PC-3 (cell line): ENCODE data around the gene GHRHR. TPM values are rescaled to one million over a fixed set of nuclear protein-coding genes. Genes with fewer than 3 reads are reported as not detected.

Experiments
- ATAC-seq: fragments of 200-7000 bp; cut with Tn5 transposase; 2 replicates; pipeline ENCODE4 v1.9.1; 2020; ENCODE audit warnings: mild to moderate bottlenecking, moderate library complexity
- BruUV-seq: library from RNA; stranded (reverse); fragments of 400-500 nt; replicated peaks from 2 replicates; lab custom pipeline; 2021; lab: Mats Ljungman, UMichigan
- CTCF ChIA-PET: fragments of 300-600 bp; sonication (Branson Sonifier 250); formaldehyde crosslinking; loops from one replicate; lab custom pipeline; 2022; ENCODE audit warnings: antibody characterized with exemption; lab: Charles Lee
- POLR2A ChIA-PET: fragments of 300-600 bp; sonication (Branson Sonifier 250); formaldehyde crosslinking; loops from one replicate; lab custom pipeline; 2022; ENCODE audit warnings: antibody characterized with exemption; ENCODE audit not compliant: unreplicated experiment; lab: Charles Lee
- DNase-seq: peaks from one replicate; pipeline ENCODE4 v3.0.0-alpha.2; 2015
- H2AFZ ChIP-seq: fragments of 300-600 bp; sonication (generic); 2 replicates; pipeline ENCODE4 v1.6.0; 2016; ENCODE audit warnings: antibody characterized with exemption, low read length
- H3F3A ChIP-seq: fragments of 300-600 bp; sonication (generic); one replicate; pipeline ENCODE4 v1.6.0; 2017; ENCODE audit warnings: antibody characterized with exemption, low read length, control low read depth, mild to moderate bottlenecking; ENCODE audit not compliant: unreplicated experiment
- H3K27ac ChIP-seq: fragments of 300-600 bp; sonication (generic); 2 replicates; pipeline ENCODE4 v1.5.1; 2016; ENCODE audit warnings: mild to moderate bottlenecking, low read length
- H3K27me3 ChIP-seq: fragments of 300-600 bp; sonication (generic); 2 replicates; pipeline ENCODE4 v1.6.1; 2016; ENCODE audit warnings: low read length, mixed read lengths
- H3K36me3 ChIP-seq: fragments of 300-600 bp; sonication (generic); 2 replicates; pipeline ENCODE4 v1.6.1; 2016; ENCODE audit warnings: low read depth, mixed run types, low read length, mixed read lengths
- H3K4me1 ChIP-seq: fragments of 300-600 bp; sonication (generic); 2 replicates; pipeline ENCODE4 v1.5.1; 2016; ENCODE audit warnings: low read length; ENCODE audit not compliant: insufficient read depth
- H3K4me2 ChIP-seq: fragments of 300-600 bp; sonication (generic); 2 replicates; pipeline ENCODE4 v1.6.0; 2016; ENCODE audit warnings: low read length
- H3K4me3 ChIP-seq: fragments of 300-600 bp; sonication (generic); 2 replicates; pipeline ENCODE4 v1.5.1; 2016; ENCODE audit warnings: mild to moderate bottlenecking, low read length, mixed read lengths
- H3K79me2 ChIP-seq: fragments of 300-600 bp; sonication (generic); 2 replicates; pipeline ENCODE4 v1.6.1; 2017; ENCODE audit warnings: low read length, mixed read lengths
- H3K9ac ChIP-seq: fragments of 300-600 bp; sonication (generic); 2 replicates; pipeline ENCODE4 v1.6.0; 2016; ENCODE audit warnings: mild to moderate bottlenecking, low read length
- H3K9me2 ChIP-seq: fragments of 300-600 bp; sonication (generic); replicated peaks from 2 replicates; pipeline ENCODE4 v1.6.1; 2016; ENCODE audit warnings: mixed run types, low read length, mixed read lengths
- H3K9me3 ChIP-seq: fragments of 300-600 bp; sonication (generic); 2 replicates; pipeline ENCODE4 v1.6.1; 2016; ENCODE audit warnings: low read length, mixed read lengths
- H4K20me1 ChIP-seq: fragments of 300-600 bp; sonication (generic); 2 replicates; pipeline ENCODE4 v1.6.1; 2016; ENCODE audit warnings: low read length, mixed read lengths
- CTCF ChIP-seq: fragments of 300-600 bp; sonication (generic); conservative IDR thresholded peaks from 2 replicates; pipeline ENCODE4 v1.5.1; 2017; ENCODE audit warnings: antibody characterized with exemption, low read depth, mild to moderate bottlenecking, low read length
- EZH2 ChIP-seq: fragments of 300-600 bp; sonication (generic); IDR thresholded peaks from one replicate; pipeline ENCODE4 v1.6.1; 2017; ENCODE audit warnings: antibody characterized with exemption, mild to moderate bottlenecking, low read length; ENCODE audit not compliant: unreplicated experiment
- EZH2phosphoT487 ChIP-seq: fragments of 300-600 bp; sonication (generic); IDR thresholded peaks from 2 replicates; pipeline ENCODE4 v1.6.1; 2018; ENCODE audit warnings: mild to moderate bottlenecking, antibody characterized with exemption, low read length, borderline replicate concordance
- intact Hi-C: fragments of 100-400 bp; cut with micrococcal nuclease; formaldehyde crosslinking; loops from 2 replicates; pipeline ENCODE4 v1.9.0; 2023
- total RNA-seq: library from RNA; depleted of rRNA; stranded (reverse); fragments of >200 nt; gene quantifications from 2 replicates; pipeline ENCODE4 v1.2.3, GENCODE V29; 2014

The GHRHR gene
- total RNA-seq, 1 experiment from 2014 or later: not detected

- no peaks in the 10 kb centered on the region for H4K20me1 ChIP-seq
- no TSS peak for BruUV-seq
- ChIA-PET POLR2A (no interaction called here), CTCF (interaction anchor here (0.9 kb wide), 1 partner anchor 13 kb away, joined by 3 read pairs; no protein-coding TSS in a partner anchor)
- ATAC-seq: no peak
- peak; percentile 10 for DNase-seq
- 0 out of 2 replicates have a peak, but pooled peaks cover 6% of the 10 kb centered on the region for H3K27me3 ChIP-seq
- H3K79me2 ChIP-seq: no peaks in the 10 kb centered on the region
- H3F3A ChIP-seq: no peaks in the 10 kb centered on the region
- H3K9me3 ChIP-seq: no peaks in the 10 kb centered on the region
- intact Hi-C loops: no loop called here
- H3K9me2 ChIP-seq: no peaks in the 10 kb centered on the region
- H3K4me1 ChIP-seq: peaks cover 8% of the 10 kb centered on the region; the same call in 1 of the 2 replicates
- no peaks in the 10 kb centered on the region for H3K36me3 ChIP-seq
- TF ChIP-seq EZH2 (no peak), EZH2phosphoT487 (no peak), CTCF (no peak)
- no peak overlapping the region for H3K9ac ChIP-seq
- no peak overlapping the region for H3K4me3 ChIP-seq
- H3K27ac ChIP-seq: no peak overlapping the region
- no peak overlapping the region for H2AFZ ChIP-seq
- no peak overlapping the region for H3K4me2 ChIP-seq
These were observed 6.9 kb downstream of the GHRHR start for GRCh38 chr7:30970594-30971094.

- no peak overlapping the region for H3K4me3 ChIP-seq
- no peak for ATAC-seq
- no peaks in the 10 kb centered on the region for H3K9me3 ChIP-seq
- CTCF ChIA-PET: no interaction called here
- TF ChIP-seq EZH2phosphoT487: no peak
- no peak for TF ChIP-seq CTCF
- no peak for TF ChIP-seq EZH2
- POLR2A ChIA-PET: no interaction called here
- BruUV-seq: no TSS peak
- no peak overlapping the region for H3K27ac ChIP-seq
- DNase-seq: no peak
- no peak overlapping the region for H3K9ac ChIP-seq
- H3F3A ChIP-seq: no peaks in the 10 kb centered on the region
- intact Hi-C loops: no loop called here
- peaks cover 8% of the 10 kb centered on the region; the same call in 1 of the 2 replicates for H3K4me1 ChIP-seq
- H2AFZ ChIP-seq: no peak overlapping the region
- no peak overlapping the region for H3K4me2 ChIP-seq
- H3K36me3 ChIP-seq: no peaks in the 10 kb centered on the region
- no peaks in the 10 kb centered on the region for H4K20me1 ChIP-seq
- no peaks in the 10 kb centered on the region for H3K9me2 ChIP-seq
- H3K79me2 ChIP-seq: no peaks in the 10 kb centered on the region
- 0 out of 2 replicates have a peak, but pooled peaks cover 6% of the 10 kb centered on the region for H3K27me3 ChIP-seq
These were observed 7.7 kb downstream of the GHRHR start for GRCh38 chr7:30971440-30971839.

GRCh38 chr7:30971840-30972563 lies 8.2 kb downstream of the GHRHR start:
- Histone ChIP-seq H3K4me2 (no peak overlapping the region), H3K36me3 (no peaks in the 10 kb centered on the region), H3K79me2 (no peaks in the 10 kb centered on the region), H4K20me1 (no peaks in the 10 kb centered on the region), H3K27me3 (0 out of 2 replicates have a peak, but pooled peaks cover 6% of the 10 kb centered on the region), H2AFZ (no peak overlapping the region), H3F3A (no peaks in the 10 kb centered on the region), H3K9me2 (no peaks in the 10 kb centered on the region), H3K9ac (no peak overlapping the region), H3K27ac (no peak overlapping the region), H3K4me3 (no peak overlapping the region), H3K4me1 (peaks cover 8% of the 10 kb centered on the region; the same call in 1 of the 2 replicates), H3K9me3 (no peaks in the 10 kb centered on the region)
- ChIA-PET CTCF (no interaction called here), POLR2A (no interaction called here)
- intact Hi-C loops: no loop called here
- DNase-seq: no peak
- no peak for ATAC-seq
- BruUV-seq: no TSS peak
- no peak for TF ChIP-seq CTCF
- TF ChIP-seq EZH2phosphoT487: no peak
- no peak for TF ChIP-seq EZH2
